PC-3 (cell line): ENCODE data around the gene RBPJ. TPM values are rescaled to one million over a fixed set of nuclear protein-coding genes. Genes with fewer than 3 reads are reported as not detected.

Source experiments
- ATAC-seq: fragments of 200-7000 bp; cut with Tn5 transposase; 2 replicates; pipeline ENCODE4 v1.9.1; 2020; ENCODE audit warnings: mild to moderate bottlenecking, moderate library complexity
- BruUV-seq: library from RNA; stranded (reverse); fragments of 400-500 nt; replicated peaks from 2 replicates; lab custom pipeline; 2021; lab: Mats Ljungman, UMichigan
- CTCF ChIA-PET: fragments of 300-600 bp; sonication (Branson Sonifier 250); formaldehyde crosslinking; loops from one replicate; lab custom pipeline; 2022; ENCODE audit warnings: antibody characterized with exemption; lab: Charles Lee
- POLR2A ChIA-PET: fragments of 300-600 bp; sonication (Branson Sonifier 250); formaldehyde crosslinking; loops from one replicate; lab custom pipeline; 2022; ENCODE audit warnings: antibody characterized with exemption; ENCODE audit not compliant: unreplicated experiment; lab: Charles Lee
- DNase-seq: peaks from one replicate; pipeline ENCODE4 v3.0.0-alpha.2; 2015
- H2AFZ ChIP-seq: fragments of 300-600 bp; sonication (generic); 2 replicates; pipeline ENCODE4 v1.6.0; 2016; ENCODE audit warnings: antibody characterized with exemption, low read length
- H3F3A ChIP-seq: fragments of 300-600 bp; sonication (generic); one replicate; pipeline ENCODE4 v1.6.0; 2017; ENCODE audit warnings: antibody characterized with exemption, low read length, control low read depth, mild to moderate bottlenecking; ENCODE audit not compliant: unreplicated experiment
- H3K27ac ChIP-seq: fragments of 300-600 bp; sonication (generic); 2 replicates; pipeline ENCODE4 v1.5.1; 2016; ENCODE audit warnings: mild to moderate bottlenecking, low read length
- H3K27me3 ChIP-seq: fragments of 300-600 bp; sonication (generic); 2 replicates; pipeline ENCODE4 v1.6.1; 2016; ENCODE audit warnings: low read length, mixed read lengths
- H3K36me3 ChIP-seq: fragments of 300-600 bp; sonication (generic); 2 replicates; pipeline ENCODE4 v1.6.1; 2016; ENCODE audit warnings: low read depth, mixed run types, low read length, mixed read lengths
- H3K4me1 ChIP-seq: fragments of 300-600 bp; sonication (generic); 2 replicates; pipeline ENCODE4 v1.5.1; 2016; ENCODE audit warnings: low read length; ENCODE audit not compliant: insufficient read depth
- H3K4me2 ChIP-seq: fragments of 300-600 bp; sonication (generic); 2 replicates; pipeline ENCODE4 v1.6.0; 2016; ENCODE audit warnings: low read length
- H3K4me3 ChIP-seq: fragments of 300-600 bp; sonication (generic); 2 replicates; pipeline ENCODE4 v1.5.1; 2016; ENCODE audit warnings: mild to moderate bottlenecking, low read length, mixed read lengths
- H3K79me2 ChIP-seq: fragments of 300-600 bp; sonication (generic); 2 replicates; pipeline ENCODE4 v1.6.1; 2017; ENCODE audit warnings: low read length, mixed read lengths
- H3K9ac ChIP-seq: fragments of 300-600 bp; sonication (generic); 2 replicates; pipeline ENCODE4 v1.6.0; 2016; ENCODE audit warnings: mild to moderate bottlenecking, low read length
- H3K9me2 ChIP-seq: fragments of 300-600 bp; sonication (generic); replicated peaks from 2 replicates; pipeline ENCODE4 v1.6.1; 2016; ENCODE audit warnings: mixed run types, low read length, mixed read lengths
- H3K9me3 ChIP-seq: fragments of 300-600 bp; sonication (generic); 2 replicates; pipeline ENCODE4 v1.6.1; 2016; ENCODE audit warnings: low read length, mixed read lengths
- H4K20me1 ChIP-seq: fragments of 300-600 bp; sonication (generic); 2 replicates; pipeline ENCODE4 v1.6.1; 2016; ENCODE audit warnings: low read length, mixed read lengths
- EZH2 ChIP-seq: fragments of 300-600 bp; sonication (generic); IDR thresholded peaks from one replicate; pipeline ENCODE4 v1.6.1; 2017; ENCODE audit warnings: antibody characterized with exemption, mild to moderate bottlenecking, low read length; ENCODE audit not compliant: unreplicated experiment
- EZH2phosphoT487 ChIP-seq: fragments of 300-600 bp; sonication (generic); IDR thresholded peaks from 2 replicates; pipeline ENCODE4 v1.6.1; 2018; ENCODE audit warnings: mild to moderate bottlenecking, antibody characterized with exemption, low read length, borderline replicate concordance
- intact Hi-C: fragments of 100-400 bp; cut with micrococcal nuclease; formaldehyde crosslinking; loops from 2 replicates; pipeline ENCODE4 v1.9.0; 2023
- total RNA-seq: library from RNA; depleted of rRNA; stranded (reverse); fragments of >200 nt; gene quantifications from 2 replicates; pipeline ENCODE4 v1.2.3, GENCODE V29; 2014
- TF ChIP-seq, protein P1 (sequence below): fragments of 300-600 bp; sonication (generic); conservative IDR thresholded peaks from 2 replicates; pipeline ENCODE4 v1.5.1; 2017; ENCODE audit warnings: antibody characterized with exemption, low read depth, mild to moderate bottlenecking, low read length

Gene RBPJ
- total RNA-seq, 1 experiment from 2014 or later, result 39.1 TPM

DNA sequence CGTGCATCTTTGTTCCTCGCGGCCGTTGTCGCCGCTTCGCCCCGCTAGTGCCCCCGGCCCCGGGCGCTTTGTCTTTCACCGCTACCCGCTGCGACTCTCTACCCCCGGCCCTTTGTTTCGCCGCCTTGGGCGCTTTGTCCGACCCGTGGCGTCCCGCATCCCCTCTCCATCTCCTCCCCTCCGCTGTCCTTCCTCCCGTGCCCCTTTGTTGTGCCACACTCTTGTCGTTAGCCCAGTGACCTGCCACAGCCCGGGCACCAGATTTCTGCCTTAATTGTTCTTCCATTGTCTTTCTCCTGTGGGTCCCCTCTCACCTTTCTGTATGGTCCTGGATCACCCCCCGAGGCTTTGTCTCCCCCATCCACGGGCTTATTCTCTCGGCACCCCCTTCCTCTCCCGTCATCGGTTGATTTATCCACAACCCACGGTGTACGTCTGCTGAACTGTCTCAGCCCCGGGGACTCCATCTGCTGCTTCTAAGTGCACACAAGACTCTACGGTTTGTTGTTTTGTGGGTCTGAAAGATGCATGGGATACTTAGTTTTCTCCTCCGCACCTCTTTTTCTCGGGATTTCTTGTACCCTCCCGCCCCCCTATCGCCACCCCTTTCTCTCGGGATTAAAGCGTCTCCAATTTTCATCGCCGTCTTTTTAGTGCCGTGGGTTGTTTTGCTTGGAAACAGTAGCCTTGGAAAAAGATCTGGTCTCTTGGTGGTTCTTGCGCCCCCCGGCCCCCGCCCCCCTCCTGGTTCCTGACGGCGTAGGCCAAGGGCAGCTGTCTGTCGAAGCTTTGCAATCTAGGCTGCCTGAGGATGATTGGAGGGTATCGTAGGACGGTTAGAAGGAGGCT lies 783 bp downstream of the RBPJ start:
- H3F3A ChIP-seq, result no peaks in the 10 kb centered on the region
- no peaks in the 10 kb centered on the region for H3K9me2 ChIP-seq
- H3K27me3 ChIP-seq, result no peaks in the 10 kb centered on the region
- DNase-seq (no peak), ATAC-seq (no peak)
- H3K4me3 ChIP-seq, result peak overlapping the region; percentile 80
- no peak overlapping the region for H2AFZ ChIP-seq
- ChIA-PET CTCF (no interaction called here), POLR2A (no interaction called here)
- H3K9me3 ChIP-seq, result no peaks in the 10 kb centered on the region
- H4K20me1 ChIP-seq, result peaks cover 43% of the 10 kb centered on the region
- TF ChIP-seq EZH2 (no peak), EZH2phosphoT487 (no peak)
- TF ChIP-seq, protein P1, sequence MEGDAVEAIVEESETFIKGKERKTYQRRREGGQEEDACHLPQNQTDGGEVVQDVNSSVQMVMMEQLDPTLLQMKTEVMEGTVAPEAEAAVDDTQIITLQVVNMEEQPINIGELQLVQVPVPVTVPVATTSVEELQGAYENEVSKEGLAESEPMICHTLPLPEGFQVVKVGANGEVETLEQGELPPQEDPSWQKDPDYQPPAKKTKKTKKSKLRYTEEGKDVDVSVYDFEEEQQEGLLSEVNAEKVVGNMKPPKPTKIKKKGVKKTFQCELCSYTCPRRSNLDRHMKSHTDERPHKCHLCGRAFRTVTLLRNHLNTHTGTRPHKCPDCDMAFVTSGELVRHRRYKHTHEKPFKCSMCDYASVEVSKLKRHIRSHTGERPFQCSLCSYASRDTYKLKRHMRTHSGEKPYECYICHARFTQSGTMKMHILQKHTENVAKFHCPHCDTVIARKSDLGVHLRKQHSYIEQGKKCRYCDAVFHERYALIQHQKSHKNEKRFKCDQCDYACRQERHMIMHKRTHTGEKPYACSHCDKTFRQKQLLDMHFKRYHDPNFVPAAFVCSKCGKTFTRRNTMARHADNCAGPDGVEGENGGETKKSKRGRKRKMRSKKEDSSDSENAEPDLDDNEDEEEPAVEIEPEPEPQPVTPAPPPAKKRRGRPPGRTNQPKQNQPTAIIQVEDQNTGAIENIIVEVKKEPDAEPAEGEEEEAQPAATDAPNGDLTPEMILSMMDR, result no peak
- peak overlapping the region; percentile 82 for H3K4me2 ChIP-seq
- peaks cover 31% of the 10 kb centered on the region for H3K4me1 ChIP-seq
- BruUV-seq, result no TSS peak
- intact Hi-C loops, result loop anchor here (5.0 kb wide), 1 partner anchor 259 kb away; no protein-coding TSS in a partner anchor
- peaks cover 54% of the 10 kb centered on the region for H3K79me2 ChIP-seq
- H3K36me3 ChIP-seq, result no peaks in the 10 kb centered on the region; the same call in 1 of the 2 replicates
- no peak overlapping the region for H3K27ac ChIP-seq
- peak overlapping the region; percentile 73 for H3K9ac ChIP-seq

DNA sequence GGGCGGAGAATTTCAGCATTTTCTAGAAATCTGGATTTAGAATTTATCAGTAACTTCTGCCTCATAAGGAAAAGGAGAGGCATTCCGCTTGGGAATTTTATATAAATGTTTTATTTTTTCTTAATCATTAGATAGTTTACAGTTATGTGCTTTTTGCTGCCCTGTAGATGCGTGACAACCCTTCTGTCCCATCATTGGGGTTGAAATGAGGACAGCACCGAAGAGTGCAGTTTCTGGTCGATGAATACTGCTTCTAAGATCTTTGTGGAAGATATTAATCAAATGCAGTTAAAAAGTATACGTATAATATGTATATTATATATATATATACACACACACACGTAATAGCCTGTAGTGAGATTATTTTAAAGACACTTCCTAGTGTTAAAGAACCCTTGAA lies 1.5 kb downstream of the RBPJ start:
- Histone ChIP-seq H3K4me2 (peak overlapping the region; percentile 82), H3K4me3 (peak overlapping the region; percentile 80)

DNA sequence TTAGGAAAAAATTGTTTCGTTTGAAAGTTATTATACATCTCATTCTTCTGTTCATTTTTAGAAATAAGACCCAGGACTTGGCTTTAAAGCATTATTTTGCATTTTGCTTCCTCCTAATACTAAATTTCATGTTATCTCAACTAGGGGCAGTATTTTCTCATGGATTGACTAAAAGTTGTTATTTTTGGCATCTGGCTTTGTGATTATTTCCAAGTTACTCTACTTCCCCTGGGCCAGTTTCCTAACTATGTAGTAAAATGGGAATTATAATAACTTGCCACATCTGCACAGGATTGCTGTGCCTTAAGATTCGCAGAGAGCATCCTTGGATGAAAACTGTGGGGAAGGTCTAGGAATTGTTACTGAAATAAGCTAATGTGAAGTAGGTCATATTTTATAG lies 3.0 kb downstream of the RBPJ start:
- TF ChIP-seq, protein P1, result peak; percentile 20; the same call in 1 of the 2 replicates
- TF ChIP-seq EZH2, result no peak
- CTCF ChIA-PET, result no interaction called here
- intact Hi-C loops, result loop anchor here (2.0 to 5.0 kb wide), 2 partner anchors 262 to 335 kb away; no protein-coding TSS in a partner anchor
- H3K4me2 ChIP-seq, result peak overlapping the region; percentile 82
- H3K4me3 ChIP-seq, result peak overlapping the region; percentile 80
- no peaks in the 10 kb centered on the region for H3K9me3 ChIP-seq
- peaks cover 54% of the 10 kb centered on the region for H4K20me1 ChIP-seq
- peaks cover 77% of the 10 kb centered on the region for H3K79me2 ChIP-seq
- BruUV-seq, result no TSS peak
- DNase-seq, result no peak
- H3K27ac ChIP-seq, result no peak overlapping the region
- H3K27me3 ChIP-seq, result no peaks in the 10 kb centered on the region
- no peak for ATAC-seq
- no peaks in the 10 kb centered on the region for H3K9me2 ChIP-seq
- H3K36me3 ChIP-seq, result no peaks in the 10 kb centered on the region
- POLR2A ChIA-PET, result interaction anchor here (0.7 kb wide), 1 partner anchor 249 kb away, joined by 7 read pairs; no protein-coding TSS in a partner anchor
- no peaks in the 10 kb centered on the region for H3F3A ChIP-seq
- H3K9ac ChIP-seq, result no peak overlapping the region
- H3K4me1 ChIP-seq, result peaks cover 36% of the 10 kb centered on the region
- H2AFZ ChIP-seq, result no peak overlapping the region

More for the DNA sequence above, 1.5 kb downstream of the RBPJ start:
- H3K4me1 ChIP-seq, result peaks cover 36% of the 10 kb centered on the region
- intact Hi-C loops, result loop anchor here (5.0 kb wide), 1 partner anchor 260 kb away; no protein-coding TSS in a partner anchor
- H3K79me2 ChIP-seq, result peaks cover 62% of the 10 kb centered on the region
- POLR2A ChIA-PET, result no interaction called here
- no peaks in the 10 kb centered on the region for H3K27me3 ChIP-seq
- H2AFZ ChIP-seq, result no peak overlapping the region
- no TSS peak for BruUV-seq
- DNase-seq (no peak), ATAC-seq (no peak)
- no peaks in the 10 kb centered on the region; the same call in 1 of the 2 replicates for H3K36me3 ChIP-seq
- H3K9me2 ChIP-seq, result no peaks in the 10 kb centered on the region
- no peak for TF ChIP-seq EZH2
- CTCF ChIA-PET, result no interaction called here
- H3F3A ChIP-seq, result no peaks in the 10 kb centered on the region
- peaks cover 49% of the 10 kb centered on the region for H4K20me1 ChIP-seq
- H3K9me3 ChIP-seq, result no peaks in the 10 kb centered on the region
- peak overlapping the region; percentile 73 for H3K9ac ChIP-seq
- no peak overlapping the region for H3K27ac ChIP-seq
